Fibroblast of lung (primary cell): ENCODE results near the gene UCN3. TPM values are rescaled to one million over a fixed set of nuclear protein-coding genes. Genes with fewer than 3 reads are reported as not detected.

Experiments used
- DNase-seq, 2 donors: peaks; one replicate each; pipeline versions ENCODE4 v3.0.0 to v3.0.0-alpha.2; 2010; ENCODE audit warnings: low read depth in 2 of 2
- H2AFZ ChIP-seq: 2 replicates; pipeline ENCODE4 v1.5.1; 2012; ENCODE audit warnings: low read length, control low read depth, inconsistent platforms
- H3K27ac ChIP-seq: 2 replicates; pipeline ENCODE4 v1.5.1; 2011; ENCODE audit warnings: low read length, control low read depth; ENCODE audit not compliant: insufficient read depth
- H3K27me3 ChIP-seq: 2 replicates; pipeline ENCODE4 v1.5.1; 2011; ENCODE audit warnings: mild to moderate bottlenecking, low read length; ENCODE audit not compliant: control insufficient read depth, insufficient read depth
- H3K36me3 ChIP-seq: 2 replicates; pipeline ENCODE4 v1.5.1; 2011; ENCODE audit warnings: low read length; ENCODE audit not compliant: control insufficient read depth, insufficient read depth
- H3K4me1 ChIP-seq: 2 replicates; pipeline ENCODE4 v1.5.1; 2011; ENCODE audit warnings: low read length; ENCODE audit not compliant: control insufficient read depth, insufficient read depth; ENCODE audit errors: extremely low read depth
- H3K4me2 ChIP-seq: 2 replicates; pipeline ENCODE4 v1.5.1; 2011; ENCODE audit warnings: low read length, control low read depth; ENCODE audit not compliant: insufficient read depth; ENCODE audit errors: extremely low read depth
- H3K4me3 ChIP-seq, 4 experiments: fragments of 200-600 bp in 1 of 4; sonication (generic) in 1 of 4; replicated peaks in 1 of 4; 2 replicates each; pipeline ENCODE4 v1.5.1; 2011 to 2016; ENCODE audit warnings: low read length in 4 of 4, low read depth in 3 of 4, mild to moderate bottlenecking in 3 of 4, control low read depth in 2 of 4, inconsistent platforms in 1 of 4, mixed read lengths in 1 of 4; ENCODE audit not compliant: insufficient read depth in 1 of 4; ENCODE audit errors: control extremely low read depth in 1 of 4
- H3K79me2 ChIP-seq: 2 replicates; pipeline ENCODE4 v1.5.1; 2012; ENCODE audit warnings: mild to moderate bottlenecking, low read length, inconsistent platforms; ENCODE audit not compliant: control insufficient read depth, insufficient read depth
- H3K9ac ChIP-seq: 2 replicates; pipeline ENCODE4 v1.5.1; 2011; ENCODE audit warnings: mild to moderate bottlenecking, low read length, control low read depth; ENCODE audit not compliant: insufficient read depth
- H3K9me3 ChIP-seq: 2 replicates; pipeline ENCODE4 v1.5.1; 2012; ENCODE audit warnings: low read depth, low read length; ENCODE audit not compliant: control insufficient read depth, insufficient read depth
- H4K20me1 ChIP-seq: 2 replicates; pipeline ENCODE4 v1.5.1; 2011; ENCODE audit warnings: low read length; ENCODE audit not compliant: control insufficient read depth, insufficient read depth; ENCODE audit errors: extremely low read depth
- CTCF ChIP-seq, 2 donors: IDR thresholded peaks in 1 of 2; conservative IDR thresholded peaks in 1 of 2; 1 replicate in 1 of 2; 2 replicates in 1 of 2; pipeline ENCODE4 v1.5.1; 2011 to 2012; ENCODE audit warnings: low read length in 2 of 2, control low read depth in 1 of 2, inconsistent platforms in 1 of 2, low read depth in 1 of 2, mild to moderate bottlenecking in 1 of 2
- EZH2 ChIP-seq: IDR thresholded peaks from 2 replicates; pipeline ENCODE4 v1.5.1; 2012; ENCODE audit warnings: low read length, control low read depth, mild to moderate bottlenecking; ENCODE audit errors: missing control alignments
- polyA plus RNA-seq, 2 donors: library from polyadenylated mRNA; depleted of rRNA in 1 of 2; stranded (reverse) in 1 of 2; unstranded in 1 of 2; fragments of >200 nt; gene quantifications; 2 replicates each; pipeline ENCODE4 v1.2.1, GENCODE V29; 2011 to 2012; ENCODE audit warnings: missing spikeins in 1 of 2
- total RNA-seq: library from RNA; depleted of rRNA; stranded (reverse); fragments of >200 nt; gene quantifications from 2 replicates; pipeline ENCODE4 v1.2.1, GENCODE V29; 2014

The UCN3 gene
- total and polyA plus RNA-seq, 2 donors (not counting 1 experiment from before 2014, with no cell fraction given) = not detected

DNA sequence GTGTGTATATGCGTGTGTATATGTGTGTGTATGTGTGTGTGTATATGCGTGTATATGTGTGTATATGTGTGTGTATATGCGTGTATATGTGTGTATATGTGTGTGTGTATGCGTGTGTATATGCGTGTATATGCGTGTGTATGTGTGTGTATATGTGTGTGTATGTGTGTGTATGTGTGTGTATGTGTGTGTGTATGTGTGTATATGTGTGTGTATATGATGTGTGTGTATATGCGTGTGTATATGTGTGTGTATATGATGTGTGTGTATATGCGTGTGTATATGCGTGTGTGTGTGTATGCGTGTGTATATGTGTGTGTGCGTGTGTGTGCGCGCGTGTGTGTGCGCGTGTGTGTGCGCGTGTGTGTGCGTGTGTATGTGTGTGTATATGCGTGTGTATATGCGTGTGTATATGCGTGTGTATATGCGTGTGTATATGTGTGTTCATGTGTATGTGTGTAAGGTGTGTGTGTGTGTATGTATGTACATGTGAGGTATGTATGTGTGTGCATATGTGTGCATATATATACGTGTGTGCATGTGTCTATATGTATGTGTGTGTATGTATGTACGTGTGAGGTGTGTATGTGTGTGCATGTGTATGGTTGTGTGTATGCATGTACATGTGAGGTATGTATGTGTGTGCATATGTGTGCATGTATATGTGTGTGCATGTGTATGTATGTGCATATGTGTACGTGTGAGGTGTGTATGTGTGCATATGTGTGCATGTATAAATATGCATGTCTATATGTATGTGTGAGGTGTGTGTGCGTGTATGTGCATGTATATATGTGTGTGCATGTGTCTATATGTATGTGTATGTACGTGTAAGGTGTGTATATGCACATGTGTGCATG is 6.0 kb downstream of the UCN3 start:
- Histone ChIP-seq H3K36me3 (no peaks in the 10 kb centered on the region), H3K27me3 (no peaks in the 10 kb centered on the region), H3K4me1 (no peaks in the 10 kb centered on the region), H3K9ac (no peak overlapping the region), H3K4me3 (no peak overlapping the region), H3K4me2 (no peak overlapping the region), H2AFZ (no peak overlapping the region), H3K79me2 (no peaks in the 10 kb centered on the region), H3K27ac (no peak overlapping the region), H3K9me3 (peaks cover 4% of the 10 kb centered on the region), H4K20me1 (no peaks in the 10 kb centered on the region)
- TF ChIP-seq CTCF (conservative IDR thresholded peaks at IDR 0.05 in 1 of 2, IDR thresholded peaks at IDR 0.05 in 1 of 2; ENCODE audit: low read depth in 1 of 2, low read length in 2 of 2) (no peak), EZH2 (no peak)
- DNase-seq = no peak

DNA sequence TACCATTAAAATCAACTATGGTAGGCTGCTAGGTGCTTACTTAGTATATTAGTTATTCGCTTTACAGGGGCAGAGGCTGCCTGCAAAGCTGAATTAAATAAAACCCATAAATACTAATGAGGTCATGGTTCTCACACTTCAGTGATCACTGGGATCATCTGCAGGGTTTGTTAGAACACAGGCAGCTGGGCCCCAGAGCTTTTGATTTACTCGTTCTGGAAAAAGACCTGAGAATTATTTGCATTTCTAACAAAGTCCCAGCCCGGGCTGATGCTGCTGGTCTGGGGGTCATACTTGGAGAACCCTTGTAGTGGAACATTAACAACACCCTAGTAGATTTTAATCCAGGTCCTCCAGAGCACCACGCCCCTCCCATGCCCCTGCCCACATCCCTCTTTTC is 8.5 kb downstream of the UCN3 start:
- TF ChIP-seq EZH2 = no peak
- Histone ChIP-seq H3K79me2 (no peaks in the 10 kb centered on the region), H3K4me2 (no peak overlapping the region), H3K9me3 (peaks cover 4% of the 10 kb centered on the region), H4K20me1 (no peaks in the 10 kb centered on the region), H2AFZ (no peak overlapping the region), H3K27ac (no peak overlapping the region), H3K9ac (no peak overlapping the region), H3K4me1 (no peaks in the 10 kb centered on the region), H3K27me3 (no peaks in the 10 kb centered on the region), H3K4me3 (no peak overlapping the region), H3K36me3 (no peaks in the 10 kb centered on the region)
- no peak for DNase-seq

GRCh38 chr10:5373891-5374611 is 9.3 kb downstream of the UCN3 start:
- Histone ChIP-seq H3K79me2 (no peaks in the 10 kb centered on the region), H3K27ac (no peak overlapping the region), H3K4me3 (no peak overlapping the region), H3K9me3 (peaks cover 4% of the 10 kb centered on the region), H2AFZ (no peak overlapping the region), H3K4me1 (no peaks in the 10 kb centered on the region), H4K20me1 (no peaks in the 10 kb centered on the region), H3K9ac (no peak overlapping the region), H3K36me3 (no peaks in the 10 kb centered on the region), H3K4me2 (no peak overlapping the region), H3K27me3 (no peaks in the 10 kb centered on the region)
- DNase-seq = no peak
- no peak for TF ChIP-seq CTCF (conservative IDR thresholded peaks at IDR 0.05 in 1 of 2, IDR thresholded peaks at IDR 0.05 in 1 of 2; ENCODE audit: low read depth in 1 of 2, low read length in 2 of 2)
- no peak for TF ChIP-seq EZH2
